ENCODE measurements around the gene MRPS5. TPM values are rescaled to one million over a fixed set of nuclear protein-coding genes. Genes with fewer than 3 reads are reported as not detected.
A peak's percentile ranks its signal among the peaks of the same experiment; 100 is the strongest.

The MRPS5 gene
- total RNA-seq, 4 donors from 2014 or later = 41.9 to 55.4 (median 46.4) TPM

DNA sequence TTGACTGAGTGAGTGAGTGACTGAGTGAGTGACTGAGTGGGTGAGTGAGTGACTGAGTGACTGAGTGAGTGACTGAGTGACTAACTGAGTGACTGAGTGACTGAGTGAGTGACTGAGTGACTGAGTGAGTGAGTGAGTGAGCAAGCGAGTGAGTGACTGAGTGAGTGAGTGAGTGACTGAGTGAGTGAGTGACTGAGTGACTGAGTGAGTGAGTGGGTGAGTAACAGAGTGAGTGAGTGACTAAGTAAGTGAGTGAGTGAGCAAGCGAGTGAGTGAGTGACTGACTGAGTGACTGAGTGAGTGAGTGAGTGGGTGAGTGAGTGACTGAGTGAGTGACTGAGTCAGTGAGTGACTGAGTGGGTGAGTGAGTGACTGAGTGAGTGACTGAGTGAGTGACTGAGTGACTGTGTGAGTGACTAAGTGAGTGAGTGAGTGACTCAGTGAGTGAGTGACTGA lies 84.2 kb downstream of the MRPS5 start:
- no peak for DNase-seq
- Histone ChIP-seq H3K27me3 (peaks cover 0 to 13% (median 0%) of the 10 kb centered on the region in 4 donors), H3K36me3 (peaks cover 0 to 8% (median 0%) of the 10 kb centered on the region in 3 donors), H3K9me3 (no peaks in the 10 kb centered on the region), H3K4me3 (no peak overlapping the region), H3K27ac (peak overlapping the region in 2 of 4 donors; percentile 65 to 70), H3K4me1 (peaks cover 15 to 67% (median 26%) of the 10 kb centered on the region in 3 donors)
- TF ChIP-seq CTCF (IDR thresholded peaks at IDR 0.05) (no peak), POLR2A (IDR thresholded peaks at IDR 0.05) (no peak)
- intact Hi-C loops (cut with DNase I) = no loop called here
- WGBS, 2 donors = 63 to 66% methylated on average over 2 of the region's 2 CpGs

- H3K4me3 ChIP-seq = no peak overlapping the region
- peaks cover 0 to 19% (median 0%) of the 10 kb centered on the region in 4 donors for H3K27me3 ChIP-seq
- H3K4me1 ChIP-seq = peaks cover 20 to 67% (median 24%) of the 10 kb centered on the region in 3 donors
- DNase-seq = no peak
- no peaks in the 10 kb centered on the region for H3K9me3 ChIP-seq
- H3K27ac ChIP-seq = peak overlapping the region in 3 of 4 donors; percentile 21 to 70 (median 65)
- peaks cover 0 to 8% (median 0%) of the 10 kb centered on the region in 3 donors for H3K36me3 ChIP-seq
- 76 to 80% methylated on average over 3 of the region's 3 CpGs for WGBS, 2 donors
- intact Hi-C loops (cut with DNase I) = no loop called here
- TF ChIP-seq POLR2A (IDR thresholded peaks at IDR 0.05) (no peak), CTCF (IDR thresholded peaks at IDR 0.05) (no peak)
Measured at GRCh38 chr2:95036596-95037383, 84.8 kb downstream of the MRPS5 start.

Other genes with a start within 250 kb of the MRPS5 start
- gene MAL, start 96.1 kb downstream of the MRPS5 start, total RNA-seq = 1,000 to 10,000 TPM in 1 of 4 donors, 100 to 1,000 TPM in 3; 469 to 1,903 (median 516) TPM
- 10 to 100 TPM in 1 of 4 donors, 1 to 10 TPM in 3; 4.9 to 23.8 (median 6.9) TPM for gene ZNF514, start 38.0 kb upstream of the MRPS5 start, total RNA-seq
- gene ZNF2, start 44.0 kb upstream of the MRPS5 start, total RNA-seq = 1 to 10 TPM; 2.8 to 4.0 (median 3.4) TPM
- 1 to 10 TPM; 1.9 to 4.7 (median 4.1) TPM for gene ZNF892, start 85.7 kb upstream of the MRPS5 start, total RNA-seq
- 100 to 1,000 TPM in 1 of 4 donors, 10 to 100 TPM in 3; 59.7 to 184 (median 83.5) TPM for gene PROM2, start 152.6 kb upstream of the MRPS5 start, total RNA-seq
- gene KCNIP3, start 175.5 kb upstream of the MRPS5 start, total RNA-seq = 1 to 10 TPM in 3 of 4 donors, under 1 TPM in 1; 0.15 to 7.4 (median 2.3) TPM